ENCODE measurements around the gene RNU6-8.

The RNU6-8 gene

DNA sequence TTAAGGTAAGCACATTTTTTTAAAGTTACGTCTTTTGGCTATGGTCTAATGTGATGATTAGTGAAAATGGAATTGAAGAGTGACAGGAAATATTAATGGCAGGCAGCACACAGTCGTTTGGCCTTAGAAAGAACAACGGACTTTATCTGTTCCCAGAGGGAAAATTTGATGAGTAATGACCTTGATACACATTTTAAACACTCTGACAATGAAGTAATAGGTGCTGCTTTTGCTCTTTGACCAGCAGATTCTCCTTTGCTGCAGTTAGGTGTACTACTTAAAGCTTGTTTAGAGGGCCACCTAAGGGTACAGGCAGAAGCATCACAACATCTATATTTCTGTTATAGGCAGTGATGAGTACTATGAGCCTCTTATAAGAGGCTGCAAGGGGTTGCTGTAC lies 27.1 kb upstream of the RNU6-8 start:
- Histone ChIP-seq H3K9me3 (ENCODE audit: control insufficient read depth, insufficient read depth, low read depth, low read length) (no peaks in the 10 kb centered on the region), H3K36me3 (ENCODE audit: control insufficient read depth, insufficient read depth, low read length) (no peaks in the 10 kb centered on the region), H3K4me1 (ENCODE audit: control insufficient read depth, insufficient read depth, low read length) (no peaks in the 10 kb centered on the region), H3K4me3 (ENCODE audit: low read depth, low read length) (no peak overlapping the region), H3K27me3 (ENCODE audit: control insufficient read depth, insufficient read depth, low read length) (no peaks in the 10 kb centered on the region), H3K9ac (ENCODE audit: low read length) (no peak overlapping the region), H3K27ac (ENCODE audit: low read depth, low read length) (no peak overlapping the region)

DNA sequence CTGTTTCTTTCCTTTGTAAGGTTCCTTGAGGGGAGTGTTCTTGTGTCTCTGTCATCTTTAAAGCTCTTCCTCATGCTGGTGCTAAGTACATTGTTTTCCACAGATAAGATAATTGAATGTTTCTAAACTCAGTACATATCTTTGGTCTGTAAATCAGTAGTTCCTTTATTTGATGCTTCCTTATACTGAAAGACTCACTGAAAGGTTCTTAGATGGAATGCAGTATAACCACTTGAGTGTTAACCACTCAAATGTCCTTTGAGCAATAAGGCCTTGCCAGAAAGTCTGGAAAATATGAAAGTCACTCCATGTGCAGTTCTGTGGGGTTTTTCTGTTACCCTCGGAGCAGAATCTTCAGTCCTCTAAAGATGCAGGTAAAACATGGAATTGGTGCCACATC lies 23.0 kb upstream of the RNU6-8 start:
- H3K4me1 ChIP-seq (ENCODE audit: control insufficient read depth, insufficient read depth, low read length) = peaks cover 3% of the 10 kb centered on the region; the same call in 1 of the 2 replicates
- no peak overlapping the region for H3K9ac ChIP-seq (ENCODE audit: low read length)
- no peaks in the 10 kb centered on the region for H3K9me3 ChIP-seq (ENCODE audit: control insufficient read depth, insufficient read depth, low read depth, low read length)
- H3K27me3 ChIP-seq (ENCODE audit: control insufficient read depth, insufficient read depth, low read length) = no peaks in the 10 kb centered on the region
- H3K27ac ChIP-seq (ENCODE audit: low read depth, low read length) = no peak overlapping the region
- no peaks in the 10 kb centered on the region for H3K36me3 ChIP-seq (ENCODE audit: control insufficient read depth, insufficient read depth, low read length)
- H3K4me3 ChIP-seq (ENCODE audit: low read depth, low read length) = no peak overlapping the region

DNA sequence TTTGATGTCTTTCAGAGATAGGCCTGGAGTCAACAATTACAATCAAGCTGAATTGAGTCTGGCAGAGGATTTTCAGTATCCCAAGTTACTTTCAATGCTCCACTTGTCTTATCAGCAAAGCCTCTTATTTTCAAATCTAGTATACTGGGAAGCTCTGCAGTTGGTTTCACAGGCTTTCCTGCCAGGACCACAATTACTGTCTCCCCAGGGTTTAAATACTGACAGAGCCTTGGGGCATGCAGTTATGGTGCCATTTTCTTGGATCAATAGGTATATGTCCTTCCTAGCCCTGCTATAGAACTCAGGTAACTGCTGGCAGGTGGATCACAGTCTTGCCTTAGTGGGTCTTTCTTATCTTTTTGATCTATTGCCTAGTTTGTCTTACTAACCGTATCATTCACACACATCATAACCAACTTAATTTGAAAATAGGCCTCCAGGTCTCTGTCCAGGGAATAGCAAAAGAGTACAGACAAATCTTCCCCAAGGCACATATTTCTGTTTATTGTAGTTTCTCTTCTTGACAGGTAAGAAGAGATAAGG lies 22.4 kb upstream of the RNU6-8 start:
- Histone ChIP-seq H3K27ac (ENCODE audit: low read depth, low read length) (no peak overlapping the region), H3K4me1 (ENCODE audit: control insufficient read depth, insufficient read depth, low read length) (peaks cover 3% of the 10 kb centered on the region; the same call in 1 of the 2 replicates), H3K9ac (ENCODE audit: low read length) (no peak overlapping the region), H3K27me3 (ENCODE audit: control insufficient read depth, insufficient read depth, low read length) (no peaks in the 10 kb centered on the region), H3K9me3 (ENCODE audit: control insufficient read depth, insufficient read depth, low read depth, low read length) (no peaks in the 10 kb centered on the region), H3K36me3 (ENCODE audit: control insufficient read depth, insufficient read depth, low read length) (no peaks in the 10 kb centered on the region), H3K4me3 (ENCODE audit: low read depth, low read length) (no peak overlapping the region)

DNA sequence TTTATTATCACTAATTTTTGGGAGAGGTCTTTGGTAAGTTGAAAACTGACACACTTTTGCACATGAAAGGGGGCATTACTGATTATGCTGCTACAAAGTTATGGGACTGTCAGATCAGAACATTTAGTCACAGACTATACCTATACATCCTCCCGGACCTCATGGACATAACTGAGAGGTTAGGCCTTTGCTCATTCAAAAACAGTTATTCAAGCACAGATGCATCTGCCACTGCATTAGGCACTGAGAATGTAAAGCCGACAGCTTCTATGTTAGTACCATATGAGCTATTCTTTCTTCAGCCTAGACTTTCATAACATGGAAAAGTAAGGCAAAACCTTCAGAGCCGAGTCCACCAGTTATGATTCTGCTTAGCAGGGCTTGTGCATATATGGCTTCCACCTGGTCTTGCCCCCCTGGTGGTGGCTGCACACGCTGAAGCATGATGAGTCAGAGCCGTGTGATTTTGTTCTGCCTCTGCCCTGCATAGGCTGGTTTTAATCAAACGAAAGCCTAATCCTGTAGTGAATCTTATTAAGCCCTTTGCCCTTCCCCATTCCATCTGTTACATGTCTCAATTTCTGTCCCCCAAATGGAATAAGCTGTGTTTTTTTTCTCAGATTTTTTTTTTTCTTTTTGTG lies 21.8 kb upstream of the RNU6-8 start:
- H3K9ac ChIP-seq (ENCODE audit: low read length) = no peak overlapping the region
- H3K4me3 ChIP-seq (ENCODE audit: low read depth, low read length) = no peak overlapping the region
- no peaks in the 10 kb centered on the region for H3K27me3 ChIP-seq (ENCODE audit: control insufficient read depth, insufficient read depth, low read length)
- no peaks in the 10 kb centered on the region for H3K36me3 ChIP-seq (ENCODE audit: control insufficient read depth, insufficient read depth, low read length)
- no peak overlapping the region for H3K27ac ChIP-seq (ENCODE audit: low read depth, low read length)
- peaks cover 3% of the 10 kb centered on the region; the same call in 1 of the 2 replicates for H3K4me1 ChIP-seq (ENCODE audit: control insufficient read depth, insufficient read depth, low read length)
- H3K9me3 ChIP-seq (ENCODE audit: control insufficient read depth, insufficient read depth, low read depth, low read length) = no peaks in the 10 kb centered on the region

DNA sequence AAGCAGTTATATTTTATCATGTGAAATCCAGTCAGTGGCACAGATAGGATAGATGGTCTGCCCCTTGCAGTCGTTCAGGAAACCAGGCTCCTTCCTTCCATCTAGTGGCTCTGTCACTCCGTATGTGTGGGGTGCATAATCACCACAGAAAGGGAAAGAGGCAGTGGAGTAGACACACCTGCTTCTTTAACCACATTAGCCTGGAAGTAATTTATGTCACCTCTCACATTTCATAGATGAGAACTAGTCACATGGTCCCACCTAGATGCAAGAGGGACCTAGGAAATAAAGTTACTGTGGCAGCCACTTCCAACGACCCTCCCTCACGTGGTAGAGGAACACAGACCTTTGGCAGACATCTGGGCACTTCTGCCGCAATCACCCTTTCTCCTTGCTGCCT lies 14.2 kb upstream of the RNU6-8 start:
- Histone ChIP-seq H3K9ac (ENCODE audit: low read length) (no peak overlapping the region), H3K9me3 (ENCODE audit: control insufficient read depth, insufficient read depth, low read depth, low read length) (no peaks in the 10 kb centered on the region), H3K36me3 (ENCODE audit: control insufficient read depth, insufficient read depth, low read length) (no peaks in the 10 kb centered on the region), H3K27ac (ENCODE audit: low read depth, low read length) (no peak overlapping the region), H3K4me1 (ENCODE audit: control insufficient read depth, insufficient read depth, low read length) (no peaks in the 10 kb centered on the region), H3K4me3 (ENCODE audit: low read depth, low read length) (no peak overlapping the region), H3K27me3 (ENCODE audit: control insufficient read depth, insufficient read depth, low read length) (no peaks in the 10 kb centered on the region)

GRCh38 chr14:32212833-32213232 lies 9.8 kb upstream of the RNU6-8 start:
- Histone ChIP-seq H3K9ac (ENCODE audit: low read length) (no peak overlapping the region), H3K27me3 (ENCODE audit: control insufficient read depth, insufficient read depth, low read length) (no peaks in the 10 kb centered on the region), H3K36me3 (ENCODE audit: control insufficient read depth, insufficient read depth, low read length) (no peaks in the 10 kb centered on the region), H3K9me3 (ENCODE audit: control insufficient read depth, insufficient read depth, low read depth, low read length) (no peaks in the 10 kb centered on the region), H3K4me3 (ENCODE audit: low read depth, low read length) (no peak overlapping the region), H3K4me1 (ENCODE audit: control insufficient read depth, insufficient read depth, low read length) (no peaks in the 10 kb centered on the region), H3K27ac (ENCODE audit: low read depth, low read length) (no peak overlapping the region)

GRCh38 chr14:32211068-32211404 lies 8.0 kb upstream of the RNU6-8 start:
- Histone ChIP-seq H3K36me3 (ENCODE audit: control insufficient read depth, insufficient read depth, low read length) (no peaks in the 10 kb centered on the region), H3K9me3 (ENCODE audit: control insufficient read depth, insufficient read depth, low read depth, low read length) (no peaks in the 10 kb centered on the region), H3K27me3 (ENCODE audit: control insufficient read depth, insufficient read depth, low read length) (no peaks in the 10 kb centered on the region), H3K9ac (ENCODE audit: low read length) (no peak overlapping the region), H3K27ac (ENCODE audit: low read depth, low read length) (no peak overlapping the region), H3K4me3 (ENCODE audit: low read depth, low read length) (no peak overlapping the region), H3K4me1 (ENCODE audit: control insufficient read depth, insufficient read depth, low read length) (no peaks in the 10 kb centered on the region)

DNA sequence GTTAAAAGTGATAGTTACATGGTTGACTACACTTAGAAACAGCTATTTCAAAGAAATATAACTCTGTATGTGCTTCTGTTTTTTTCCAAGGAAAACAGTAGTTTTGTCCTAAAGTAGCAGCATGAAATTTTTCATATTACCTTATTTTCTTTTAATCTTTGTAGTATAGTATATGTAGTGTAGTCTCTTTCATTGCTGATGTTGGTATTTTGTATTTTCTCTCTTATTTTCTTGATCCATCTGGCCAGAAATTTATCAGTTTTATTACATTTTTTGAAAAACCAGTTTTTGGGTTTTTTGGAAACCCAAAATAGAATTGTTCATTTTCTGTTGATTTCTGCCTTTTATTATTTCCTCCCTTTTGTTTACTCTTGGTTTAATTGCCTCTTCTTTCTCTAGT lies 6.4 kb upstream of the RNU6-8 start:
- H3K27ac ChIP-seq (ENCODE audit: low read depth, low read length) = no peak overlapping the region
- no peaks in the 10 kb centered on the region for H3K9me3 ChIP-seq (ENCODE audit: control insufficient read depth, insufficient read depth, low read depth, low read length)
- no peak overlapping the region for H3K4me3 ChIP-seq (ENCODE audit: low read depth, low read length)
- no peaks in the 10 kb centered on the region for H3K36me3 ChIP-seq (ENCODE audit: control insufficient read depth, insufficient read depth, low read length)
- no peaks in the 10 kb centered on the region for H3K27me3 ChIP-seq (ENCODE audit: control insufficient read depth, insufficient read depth, low read length)
- H3K4me1 ChIP-seq (ENCODE audit: control insufficient read depth, insufficient read depth, low read length) = no peaks in the 10 kb centered on the region
- H3K9ac ChIP-seq (ENCODE audit: low read length) = no peak overlapping the region

DNA sequence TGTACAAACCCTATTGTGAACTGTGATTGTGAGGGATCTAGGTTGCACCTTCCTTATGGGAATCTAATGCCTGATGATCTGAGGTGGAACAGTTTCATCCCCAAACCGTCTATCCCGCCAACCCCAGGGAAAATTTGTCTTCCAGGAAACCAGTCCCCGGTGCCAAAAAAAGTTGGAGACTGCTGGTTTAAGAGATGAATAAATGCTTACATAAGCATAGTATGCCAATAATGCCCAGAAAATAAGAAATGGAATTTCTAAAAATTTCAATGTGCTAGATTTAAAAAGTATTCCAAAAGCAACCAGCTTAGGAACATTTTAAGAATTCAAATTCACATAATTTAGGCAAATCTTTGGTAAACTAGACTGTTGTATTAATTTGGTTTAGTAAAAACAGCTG lies 5.4 kb upstream of the RNU6-8 start:
- Histone ChIP-seq H3K9ac (ENCODE audit: low read length) (no peak overlapping the region), H3K27ac (ENCODE audit: low read depth, low read length) (no peak overlapping the region)

DNA sequence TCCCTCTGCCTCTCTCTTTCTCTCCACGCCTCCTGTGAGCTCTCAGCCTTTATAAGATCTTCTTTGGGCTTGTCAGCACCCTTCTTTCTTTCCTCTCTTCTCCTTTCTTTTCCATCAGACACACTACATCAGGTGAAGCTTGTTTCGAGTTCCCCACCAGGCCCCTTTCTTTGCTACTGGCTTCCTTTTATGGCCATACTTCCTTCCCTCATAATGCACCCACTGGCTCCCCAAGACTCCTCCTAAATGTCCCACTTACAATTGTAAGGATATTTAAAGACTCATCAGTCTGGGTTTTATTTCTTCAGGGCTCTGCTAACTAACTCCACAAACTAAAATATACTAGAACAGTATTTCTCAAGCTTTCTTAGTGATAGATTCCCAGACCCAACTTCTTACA lies 3.5 kb upstream of the RNU6-8 start:
- H3K27me3 ChIP-seq (ENCODE audit: control insufficient read depth, insufficient read depth, low read length) = no peaks in the 10 kb centered on the region
- no peak overlapping the region for H3K4me3 ChIP-seq (ENCODE audit: low read depth, low read length)

More for the DNA sequence above, 5.4 kb upstream of the RNU6-8 start:
- Histone ChIP-seq H3K36me3 (ENCODE audit: control insufficient read depth, insufficient read depth, low read length) (no peaks in the 10 kb centered on the region), H3K27me3 (ENCODE audit: control insufficient read depth, insufficient read depth, low read length) (no peaks in the 10 kb centered on the region), H3K9me3 (ENCODE audit: control insufficient read depth, insufficient read depth, low read depth, low read length) (no peaks in the 10 kb centered on the region), H3K4me3 (ENCODE audit: low read depth, low read length) (no peak overlapping the region), H3K4me1 (ENCODE audit: control insufficient read depth, insufficient read depth, low read length) (peaks cover 4% of the 10 kb centered on the region; the same call in 1 of the 2 replicates)

DNA sequence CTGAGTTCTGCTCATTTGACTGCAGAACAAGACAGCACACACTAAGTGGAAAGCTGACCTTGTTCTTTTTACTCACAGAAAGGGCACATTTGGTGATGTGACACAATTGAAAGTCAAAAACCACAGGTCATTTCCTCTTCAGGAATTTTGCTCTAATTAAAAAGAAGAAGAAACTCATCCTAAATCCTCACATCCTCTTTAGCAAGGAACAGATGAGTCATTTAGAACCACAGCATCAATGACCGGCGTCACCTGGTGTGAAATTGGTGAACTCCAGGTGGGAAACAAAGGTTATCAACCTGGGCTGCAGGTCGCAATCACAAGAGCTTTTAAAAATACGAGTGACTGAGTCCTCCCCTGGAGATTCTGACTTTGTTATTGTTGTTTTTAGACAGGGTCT lies 2.9 kb upstream of the RNU6-8 start:
- Histone ChIP-seq H3K36me3 (ENCODE audit: control insufficient read depth, insufficient read depth, low read length) (no peaks in the 10 kb centered on the region), H3K9me3 (ENCODE audit: control insufficient read depth, insufficient read depth, low read depth, low read length) (no peaks in the 10 kb centered on the region), H3K27ac (ENCODE audit: low read depth, low read length) (no peak overlapping the region), H3K27me3 (ENCODE audit: control insufficient read depth, insufficient read depth, low read length) (no peaks in the 10 kb centered on the region), H3K9ac (ENCODE audit: low read length) (no peak overlapping the region), H3K4me3 (ENCODE audit: low read depth, low read length) (no peak overlapping the region), H3K4me1 (ENCODE audit: control insufficient read depth, insufficient read depth, low read length) (peaks cover 4% of the 10 kb centered on the region; the same call in 1 of the 2 replicates)

More for the DNA sequence above, 3.5 kb upstream of the RNU6-8 start:
- H3K36me3 ChIP-seq (ENCODE audit: control insufficient read depth, insufficient read depth, low read length) = no peaks in the 10 kb centered on the region
- H3K27ac ChIP-seq (ENCODE audit: low read depth, low read length) = no peak overlapping the region
- H3K9ac ChIP-seq (ENCODE audit: low read length) = no peak overlapping the region
- H3K9me3 ChIP-seq (ENCODE audit: control insufficient read depth, insufficient read depth, low read depth, low read length) = no peaks in the 10 kb centered on the region
- peaks cover 4% of the 10 kb centered on the region; the same call in 1 of the 2 replicates for H3K4me1 ChIP-seq (ENCODE audit: control insufficient read depth, insufficient read depth, low read length)

Measured in HUES6 (cell line).